ENCODE data around the gene RAD51B.

DNA sequence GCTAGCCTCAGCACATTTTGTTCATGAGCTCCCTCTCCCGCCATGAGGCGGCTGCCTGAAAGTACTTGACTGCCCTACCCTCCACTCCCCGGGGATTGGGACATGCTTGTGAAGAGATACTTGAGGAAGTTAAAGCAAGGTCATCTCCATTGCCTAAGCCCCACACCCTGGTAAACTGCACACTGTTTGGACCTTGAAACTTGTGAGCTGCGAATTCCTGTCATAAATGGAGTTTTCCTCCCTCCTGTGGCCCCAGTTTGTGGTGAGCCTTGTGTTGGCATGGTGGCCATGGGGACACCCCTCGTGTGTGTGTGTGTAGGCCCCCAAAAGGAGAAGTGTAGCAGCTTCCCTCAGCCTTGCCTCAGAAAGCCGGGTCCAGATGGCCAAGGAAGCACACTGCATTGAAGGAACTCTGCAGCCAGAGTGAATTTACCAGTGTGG, 577.8 kb downstream of the RAD51B start:
- TF ChIP-seq POLR2A (IDR thresholded peaks at IDR 0.05; ENCODE audit: low read depth, low read length) = no peak
- no peak for TF ChIP-seq POLR2AphosphoS5 (IDR thresholded peaks at IDR 0.05; ENCODE audit: low read depth, low read length)
- no peak for TF ChIP-seq TAF1 (IDR thresholded peaks at IDR 0.05; ENCODE audit: low read depth, low read length)
- TF ChIP-seq SPI1 (IDR thresholded peaks at IDR 0.05; ENCODE audit: low read depth, low read length) = peak; percentile 30; the same call in 1 of the 2 replicates
- TF ChIP-seq PAX5 (IDR thresholded peaks at IDR 0.05; ENCODE audit: insufficient read depth, low read length, severe bottlenecking) = no peak

All from GM12891 (cell line).